NOMO-1 treated with dmso at 0.1 percent for 144 hours (cell line): Measurements from ENCODE around the gene TRPV5.

Source experiments
- DNase-seq: peaks from one replicate; lab custom pipeline; 2025; ENCODE audit not compliant: unreplicated experiment; lab: John Stamatoyannopoulos, UW

TRPV5 gene

GRCh38 chr7:142887282-142888015 is 46.1 kb downstream of the TRPV5 start:
- DNase-seq: no peak

- no peak for DNase-seq
These were observed 46.7 kb downstream of the TRPV5 start for GRCh38 chr7:142886866-142887265.

- no peak for DNase-seq
These were observed 48.0 kb downstream of the TRPV5 start, which contains the start of gene TRPV6 for GRCh38 chr7:142885311-142886230. TRPV6 (minus strand) TSS chr7:142885745.

- DNase-seq: no peak
These were observed 49.3 kb downstream of the TRPV5 start for GRCh38 chr7:142884286-142884640.

GRCh38 chr7:142883571-142884285 is 49.8 kb downstream of the TRPV5 start:
- no peak for DNase-seq

- no peak for DNase-seq
These were observed 50.4 kb downstream of the TRPV5 start for GRCh38 chr7:142883145-142883544.

- DNase-seq: no peak
These were observed 51.2 kb downstream of the TRPV5 start for GRCh38 chr7:142882338-142882678.

- no peak for DNase-seq
These were observed 51.8 kb downstream of the TRPV5 start for GRCh38 chr7:142881586-142882337.

- DNase-seq: no peak
These were observed 52.6 kb downstream of the TRPV5 start for GRCh38 chr7:142880876-142881505.

- no peak for DNase-seq
These were observed 54.5 kb downstream of the TRPV5 start for GRCh38 chr7:142879060-142879459.

- no peak for DNase-seq
These were observed 55.2 kb downstream of the TRPV5 start for GRCh38 chr7:142878315-142878714.

- DNase-seq: no peak
These were observed 56.3 kb downstream of the TRPV5 start for GRCh38 chr7:142876991-142877910.

- DNase-seq: no peak
These were observed 57.1 kb downstream of the TRPV5 start for GRCh38 chr7:142876236-142876960.

- no peak for DNase-seq
These were observed 58.1 kb downstream of the TRPV5 start for GRCh38 chr7:142875456-142875855.

GRCh38 chr7:142874837-142875236 is 58.7 kb downstream of the TRPV5 start:
- no peak for DNase-seq

GRCh38 chr7:142874409-142874808 is 59.1 kb downstream of the TRPV5 start:
- DNase-seq: no peak

- no peak for DNase-seq
These were observed 59.7 kb downstream of the TRPV5 start for GRCh38 chr7:142873871-142874270.

- DNase-seq: no peak
These were observed 60.2 kb downstream of the TRPV5 start for GRCh38 chr7:142873281-142873784.
